ENCODE results near the gene IRX1. TPM values are rescaled to one million over a fixed set of nuclear protein-coding genes. Genes with fewer than 3 reads are reported as not detected.

Gene IRX1
- total and polyA plus RNA-seq, 2 of the 8 experiments (the other 6 are each of a cell fraction or from before 2014, with no cell fraction given) = 2.6 to 3.9 TPM

DNA sequence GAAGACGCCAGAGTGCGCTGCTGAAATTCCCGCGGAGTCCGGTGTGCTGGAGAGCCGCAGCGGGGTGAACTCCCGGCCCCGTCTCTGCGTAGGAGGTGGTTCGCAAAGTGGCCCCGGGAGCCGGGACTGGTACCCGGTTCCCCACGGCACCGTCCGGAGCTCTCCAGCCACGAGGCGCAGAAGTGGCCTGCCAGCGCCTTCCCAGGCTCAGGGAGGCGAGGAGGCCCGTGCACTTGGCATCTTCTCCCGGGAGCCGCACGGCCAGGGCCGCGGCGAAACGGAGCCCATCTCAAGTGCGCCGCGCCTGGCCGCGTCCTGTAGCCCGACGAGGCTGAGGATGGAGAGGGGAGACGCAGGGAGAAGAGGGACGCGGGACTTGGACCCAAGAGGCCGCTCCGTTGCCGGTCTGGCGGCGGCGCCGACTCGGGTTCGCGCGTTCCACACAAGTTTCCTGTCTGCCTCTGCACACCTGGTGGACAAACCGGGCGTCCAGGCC is 1.1 kb upstream of the IRX1 start (continued):
- TF ChIP-seq ATF2 (IDR thresholded peaks at IDR 0.05; ENCODE audit: low read length) = no peak
- TF ChIP-seq FOSL1 (IDR thresholded peaks at IDR 0.05; ENCODE audit: insufficient read depth, low read depth, low read length) = no peak
- no peak; the same call in 1 of the 2 replicates for TF ChIP-seq E2F6 (IDR thresholded peaks at IDR 0.05)
- TF ChIP-seq NANOG (IDR thresholded peaks at IDR 0.05; ENCODE audit: insufficient read depth, low read depth, low read length, poor library complexity, severe bottlenecking) = no peak
- no peak for TF ChIP-seq TAF7 (optimal IDR thresholded peaks at IDR 0.05; ENCODE audit: borderline replicate concordance, low read depth, low read length)
- TF ChIP-seq CEBPB (IDR thresholded peaks at IDR 0.05; ENCODE audit: low read depth, low read length) = no peak
- 0 out of 2 replicates have a peak, but pooled peaks have one; percentile 5 for TF ChIP-seq YY1 (IDR thresholded peaks at IDR 0.05; ENCODE audit: low read depth, low read length)
- TF ChIP-seq JUN (IDR thresholded peaks at IDR 0.05; ENCODE audit: low read depth, low read length) = no peak
- TF ChIP-seq EP300 (IDR thresholded peaks at IDR 0.05; ENCODE audit: borderline replicate concordance in 1 of 2, low read depth in 2 of 2, low read length in 2 of 2) = no peak
- TF ChIP-seq BACH1 (IDR thresholded peaks at IDR 0.05; ENCODE audit: low read length) = no peak
- TF ChIP-seq ZNF274 (IDR thresholded peaks at IDR 0.05; ENCODE audit: borderline replicate concordance, extremely low read depth, low read length) = no peak
- TF ChIP-seq TEAD4 (IDR thresholded peaks at IDR 0.05; ENCODE audit: low read depth, low read length) = no peak
- no peak for TF ChIP-seq TAF1 (IDR thresholded peaks at IDR 0.05; ENCODE audit: low read depth, low read length)
- no peak for TF ChIP-seq SP1 (IDR thresholded peaks at IDR 0.05; ENCODE audit: low read depth, low read length)
- TF ChIP-seq CTBP2 (IDR thresholded peaks at IDR 0.05; ENCODE audit: borderline replicate concordance, insufficient read depth, insufficient read length, low read length) = peak; percentile 80
- no peak for TF ChIP-seq BRCA1 (IDR thresholded peaks at IDR 0.05; ENCODE audit: low read depth, low read length)
- TF ChIP-seq PHF8 (conservative IDR thresholded peaks at IDR 0.05; ENCODE audit: low read depth, low read length) = no peak
- TF ChIP-seq CREB1 (IDR thresholded peaks at IDR 0.05) = no peak
- no peak for TF ChIP-seq SP2 (IDR thresholded peaks at IDR 0.05; ENCODE audit: low read length)
- TF ChIP-seq EZH2 (IDR thresholded peaks at IDR 0.05; ENCODE audit: low read depth, low read length, severe bottlenecking) = peak; percentile 88
- no peak for TF ChIP-seq SIRT6 (IDR thresholded peaks at IDR 0.05; ENCODE audit: low read length)
- TF ChIP-seq CHD2 (IDR thresholded peaks at IDR 0.05; ENCODE audit: low read length) = no peak
- peak in 1 of 2 experiments; percentile 45 for TF ChIP-seq RAD21 (IDR thresholded peaks at IDR 0.05 in 1 of 2, conservative IDR thresholded peaks at IDR 0.05 in 1 of 2; ENCODE audit: low read depth in 2 of 2, low read length in 2 of 2)
